H1 (cell line): ENCODE data around the gene PBOV1. TPM values are rescaled to one million over a fixed set of nuclear protein-coding genes. Genes with fewer than 3 reads are reported as not detected.

ENCODE experiments used
- CTCF ChIA-PET: fragments of 300-600 bp; sonication (Branson Sonifier 250); formaldehyde crosslinking; loops from one replicate; lab custom pipeline; 2021; ENCODE audit not compliant: partially characterized antibody; lab: Charles Lee
- POLR2A ChIA-PET: fragments of 300-600 bp; sonication (Branson Sonifier 250); formaldehyde crosslinking; loops from one replicate; lab custom pipeline; 2021; ENCODE audit warnings: inconsistent platforms; ENCODE audit not compliant: partially characterized antibody; lab: Charles Lee
- DNase-seq, 2 experiments: peaks; one replicate each; pipeline versions ENCODE4 v3.0.0 to v3.0.0-alpha.2; 2010 to 2022; ENCODE audit warnings: low spot score in 2 of 2, low read depth in 1 of 2, mixed read lengths in 1 of 2
- FAIRE-seq: peaks from 2 replicates; lab custom pipeline; 2011; peaks lifted over from hg19 to GRCh38; lab: Jason Lieb, UNC
- H2AFZ ChIP-seq: 2 replicates; pipeline ENCODE4 v1.8.1; 2012; ENCODE audit warnings: low read length, inconsistent platforms
- H2AK5ac ChIP-seq: 2 replicates; pipeline ENCODE4 v1.6.1; 2013; ENCODE audit warnings: low read depth, low read length
- H2BK120ac ChIP-seq: replicated peaks from 2 replicates; pipeline ENCODE3; 2013; ENCODE audit warnings: low read depth, low read length, inconsistent platforms
- H2BK12ac ChIP-seq: 2 replicates; pipeline ENCODE4 v1.6.1; 2013; ENCODE audit warnings: low read depth, low read length
- H2BK15ac ChIP-seq: 2 replicates; pipeline ENCODE4 v1.6.1; 2013; ENCODE audit warnings: low read length
- H2BK20ac ChIP-seq: 2 replicates; pipeline ENCODE4 v1.6.1; 2013; ENCODE audit warnings: low read length
- H2BK5ac ChIP-seq: 2 replicates; pipeline ENCODE4 v1.6.1; 2013; ENCODE audit warnings: low read depth, low read length
- H3K14ac ChIP-seq: 2 replicates; pipeline ENCODE4 v1.6.1; 2013; ENCODE audit warnings: inconsistent platforms; ENCODE audit not compliant: insufficient read length
- H3K18ac ChIP-seq: 2 replicates; pipeline ENCODE4 v1.6.1; 2013; ENCODE audit warnings: low read length; ENCODE audit errors: extremely low read depth
- H3K23ac ChIP-seq: 2 replicates; pipeline ENCODE4 v1.6.1; 2013; ENCODE audit warnings: inconsistent platforms; ENCODE audit not compliant: insufficient read length
- H3K23me2 ChIP-seq: 2 replicates; pipeline ENCODE4 v1.6.1; 2013; ENCODE audit warnings: low read depth, low read length
- H3K27ac ChIP-seq: 2 replicates; pipeline ENCODE4 v1.6.1; 2011; ENCODE audit warnings: low read depth, low read length, inconsistent platforms
- H3K27me3 ChIP-seq, 4 experiments: replicated peaks in 1 of 4; 1 replicate in 1 of 4; 2 replicates in 3 of 4; pipeline versions ENCODE4 v1.6.1 to v1.8.1; 2011 to 2013; ENCODE audit warnings: low read length in 3 of 4, mild to moderate bottlenecking in 3 of 4, inconsistent platforms in 2 of 4, mixed read lengths in 2 of 4, moderate library complexity in 1 of 4; ENCODE audit not compliant: control insufficient read depth in 3 of 4, insufficient read depth in 3 of 4; ENCODE audit errors: extremely low read depth in 1 of 4
- H3K36me3 ChIP-seq, 4 experiments: 2 replicates each; pipeline versions ENCODE4 v1.6.1 to v1.8.1; 2011 to 2013; ENCODE audit warnings: mild to moderate bottlenecking in 4 of 4, low read length in 3 of 4, moderate library complexity in 2 of 4, control low read depth in 1 of 4, inconsistent platforms in 1 of 4; ENCODE audit not compliant: insufficient read depth in 4 of 4, control insufficient read depth in 2 of 4
- H3K4ac ChIP-seq: replicated peaks from 2 replicates; pipeline ENCODE3; 2013; ENCODE audit warnings: low read length, low read depth, mixed read lengths, inconsistent platforms; ENCODE audit not compliant: insufficient read length
- H3K4me1 ChIP-seq, 4 experiments: replicated peaks in 1 of 4; 1 replicate in 1 of 4; 2 replicates in 3 of 4; pipeline versions ENCODE4 v1.6.1 to v1.8.1; 2011 to 2013; ENCODE audit warnings: low read length in 3 of 4, inconsistent platforms in 2 of 4, mixed read lengths in 1 of 4; ENCODE audit not compliant: insufficient read depth in 4 of 4, control insufficient read depth in 3 of 4
- H3K4me2 ChIP-seq, 2 experiments: 2 replicates each; pipeline versions ENCODE4 v1.6.1 to v1.8.1; 2011 to 2013; ENCODE audit warnings: low read depth in 2 of 2, low read length in 2 of 2, control low read depth in 1 of 2, inconsistent platforms in 1 of 2, mild to moderate bottlenecking in 1 of 2; ENCODE audit not compliant: insufficient read depth in 1 of 2
- H3K4me3 ChIP-seq, 4 experiments: fragments of 200-600, 300-600 bp in 1 of 4; sonication (generic), shearing (Covaris generic), sonication (Bioruptor Twin) in 1 of 4; 2 replicates each; pipeline versions ENCODE4 v1.5.1 to v1.8.1; 2011 to 2016; ENCODE audit warnings: low read length in 4 of 4, low read depth in 3 of 4, control low read depth in 2 of 4, inconsistent platforms in 2 of 4, mild to moderate bottlenecking in 2 of 4, mixed read lengths in 1 of 4, moderate library complexity in 1 of 4; ENCODE audit not compliant: insufficient read depth in 2 of 4; ENCODE audit errors: extremely low read depth in 1 of 4
- H3K56ac ChIP-seq: replicated peaks from 2 replicates; pipeline ENCODE3; 2013; ENCODE audit warnings: low read depth, mild to moderate bottlenecking, mixed read lengths, low read length, inconsistent platforms; ENCODE audit not compliant: insufficient read length
- H3K79me1 ChIP-seq: 2 replicates; pipeline ENCODE4 v1.6.1; 2013; ENCODE audit warnings: low read depth, low read length, control low read depth
- H3K79me2 ChIP-seq, 2 experiments: 2 replicates each; pipeline versions ENCODE4 v1.6.1 to v1.8.1; 2012 to 2013; ENCODE audit warnings: low read length in 2 of 2, mild to moderate bottlenecking in 2 of 2, inconsistent platforms in 1 of 2; ENCODE audit not compliant: insufficient read depth in 2 of 2, control insufficient read depth in 1 of 2
- H3K9ac ChIP-seq, 4 experiments: replicated peaks in 1 of 4; 1 replicate in 1 of 4; 2 replicates in 3 of 4; pipeline versions ENCODE4 v1.6.1 to v1.8.1; 2011 to 2013; ENCODE audit warnings: low read depth in 3 of 4, low read length in 3 of 4, control low read depth in 2 of 4, mild to moderate bottlenecking in 2 of 4, moderate library complexity in 2 of 4, inconsistent platforms in 1 of 4; ENCODE audit errors: extremely low read depth in 1 of 4
- H3K9me3 ChIP-seq, 2 experiments: 2 replicates each; pipeline versions ENCODE4 v1.6.1 to v1.8.1; 2012 to 2013; ENCODE audit warnings: mild to moderate bottlenecking in 2 of 2, moderate library complexity in 2 of 2, control low read depth in 1 of 2, inconsistent platforms in 1 of 2, low read depth in 1 of 2, low read length in 1 of 2, mixed read lengths in 1 of 2; ENCODE audit not compliant: insufficient read depth in 2 of 2
- H4K20me1 ChIP-seq, 2 experiments: replicated peaks in 1 of 2; 2 replicates each; pipeline versions ENCODE3 to v1.8.1; 2011 to 2013; ENCODE audit warnings: inconsistent platforms in 2 of 2, low read length in 2 of 2, mild to moderate bottlenecking in 1 of 2; ENCODE audit not compliant: insufficient read depth in 2 of 2, control insufficient read depth in 1 of 2
- H4K5ac ChIP-seq: 2 replicates; pipeline ENCODE4 v1.6.1; 2013; ENCODE audit warnings: low read length, low read depth, mixed read lengths, inconsistent platforms; ENCODE audit not compliant: insufficient read length
- H4K8ac ChIP-seq: 2 replicates; pipeline ENCODE4 v1.8.0; 2013; ENCODE audit warnings: mild to moderate bottlenecking, moderate library complexity, low read length, inconsistent platforms; ENCODE audit not compliant: insufficient read depth; ENCODE audit errors: extremely low read depth
- H4K91ac ChIP-seq: replicated peaks from 2 replicates; pipeline ENCODE3; 2013; ENCODE audit warnings: low read length, mixed read lengths, inconsistent platforms; ENCODE audit not compliant: insufficient read length
- ASH2L ChIP-seq: fragments of 200-600, 300-600 bp; sonication (generic); IDR thresholded peaks from one replicate; pipeline ENCODE4 v1.7.1; 2017; ENCODE audit warnings: low read length
- BACH1 ChIP-seq: IDR thresholded peaks from 2 replicates; pipeline ENCODE4 v1.6.1; 2012; ENCODE audit warnings: low read length, improper control_type of control experiment
- EGR1 ChIP-seq: IDR thresholded peaks from 2 replicates; pipeline ENCODE4 v1.6.1; 2011; ENCODE audit warnings: low read depth, low read length, borderline replicate concordance
- KDM1A ChIP-seq: fragments of 200-600, 300-600 bp; sonication (generic); IDR thresholded peaks from 2 replicates; pipeline ENCODE4 v1.7.1; 2016; ENCODE audit warnings: mild to moderate bottlenecking, low read length, borderline replicate concordance
- RAD21 ChIP-seq, 2 experiments: IDR thresholded peaks in 1 of 2; conservative IDR thresholded peaks in 1 of 2; 2 replicates each; pipeline ENCODE4 v1.6.1; 2011; ENCODE audit warnings: low read depth in 2 of 2, low read length in 2 of 2, improper control_type of control experiment in 1 of 2, inconsistent platforms in 1 of 2, mild to moderate bottlenecking in 1 of 2, moderate library complexity in 1 of 2
- RFX5 ChIP-seq: IDR thresholded peaks from 2 replicates; pipeline ENCODE4 v1.6.1; 2011; ENCODE audit warnings: low read depth, low read length, improper control_type of control experiment, borderline replicate concordance
- SP2 ChIP-seq: IDR thresholded peaks from 2 replicates; pipeline ENCODE4 v1.6.1; 2012; ENCODE audit warnings: mild to moderate bottlenecking, low read length, inconsistent platforms
- YY1 ChIP-seq: IDR thresholded peaks from 2 replicates; pipeline ENCODE4 v1.6.1; 2011; ENCODE audit warnings: low read depth, mild to moderate bottlenecking, low read length
- WGBS, 2 experiments: shearing (Covaris generic) in 1 of 2; methylation state at CpG; one replicate each; pipeline versions ENCODE4 v1.1.6 to v1.1.7; 2013 to 2015; ENCODE audit warnings: low lambda C conversion rate in 2 of 2, mixed read lengths in 2 of 2, inconsistent platforms in 1 of 2, low coverage in 1 of 2, missing lambda C conversion rate in 1 of 2; ENCODE audit not compliant: insufficient replicate concordance in 2 of 2, insufficient coverage in 1 of 2, insufficient read length in 1 of 2; ENCODE audit errors: extremely low coverage in 1 of 2, missing lambda C conversion rate in 1 of 2; 5-methylcytosine and 5-hydroxymethylcytosine counted together
- polyA plus RNA-seq, 7 experiments: library from polyadenylated mRNA; depleted of rRNA in 3 of 7; stranded (reverse) in 5 of 7; unstranded in 2 of 7; fragments of >200 nt in 5 of 7; fragments of 200-250 nt in 2 of 7; gene quantifications; 1 replicate in 5 of 7; 2 replicates in 1 of 7; 4 replicates in 1 of 7; pipeline versions ENCODE4 v1.2.1 to v1.2.3, GENCODE V29; 2011 to 2013; ENCODE audit warnings: missing spikeins in 2 of 7, mixed read lengths in 2 of 7
- total RNA-seq: library from RNA; stranded (reverse); fragmentation: NEBNext Ultra II Directional; extraction: Animal tissue kit (Norgen Biotek cat#: 25700); gene quantifications from 2 replicates; pipeline ENCODE4 v1.2.1, GENCODE V29; 2021
- TF ChIP-seq, protein P1 (sequence below): IDR thresholded peaks from 2 replicates; pipeline ENCODE4 v1.6.1; 2011; ENCODE audit warnings: low read depth, mild to moderate bottlenecking, low read length; ENCODE audit not compliant: insufficient read depth

The PBOV1 gene
- total and polyA plus RNA-seq, 2 of the 8 experiments (the other 6 are each of a cell fraction or from before 2014, with no cell fraction given) = not detected

DNA sequence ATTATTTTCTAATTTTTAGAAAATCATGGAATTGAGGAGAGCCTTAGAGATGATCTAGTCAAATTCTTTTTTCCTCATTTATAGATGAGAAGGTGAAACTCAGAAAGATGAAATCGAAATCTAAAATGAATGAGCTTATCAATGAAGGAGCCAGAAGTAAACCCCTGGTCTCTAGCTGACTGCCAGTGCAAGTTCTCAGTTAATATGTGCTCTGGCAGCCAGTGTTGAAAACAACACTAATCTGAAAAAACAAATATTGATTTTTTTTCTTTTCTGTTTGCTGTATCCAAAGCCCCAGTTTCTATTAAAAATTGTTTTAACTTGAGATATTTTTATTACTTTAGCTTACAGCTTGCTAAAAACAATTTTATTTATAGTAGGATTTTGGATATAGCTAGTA, 21.5 kb upstream of the PBOV1 start:
- WGBS, 2 experiments = 97% methylated on average over 1 of the region's 1 CpG; no CpG with 5 or more reads in 1 of the 2 experiments
- H2BK20ac ChIP-seq = no peak overlapping the region
- no peak overlapping the region for H4K91ac ChIP-seq
- H3K4ac ChIP-seq = no peak overlapping the region
- H2BK120ac ChIP-seq = no peak overlapping the region
- no peak overlapping the region for H3K27ac ChIP-seq
- H4K8ac ChIP-seq = no peak overlapping the region
- H3K79me1 ChIP-seq = no peaks in the 10 kb centered on the region
- no peak overlapping the region for H2AK5ac ChIP-seq
- TF ChIP-seq, protein P1, sequence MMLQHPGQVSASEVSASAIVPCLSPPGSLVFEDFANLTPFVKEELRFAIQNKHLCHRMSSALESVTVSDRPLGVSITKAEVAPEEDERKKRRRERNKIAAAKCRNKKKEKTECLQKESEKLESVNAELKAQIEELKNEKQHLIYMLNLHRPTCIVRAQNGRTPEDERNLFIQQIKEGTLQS = no peak
- TF ChIP-seq ASH2L = no peak
- no peak for TF ChIP-seq KDM1A
- TF ChIP-seq EGR1 = no peak
- TF ChIP-seq RAD21 (IDR thresholded peaks at IDR 0.05 in 1 of 2, conservative IDR thresholded peaks at IDR 0.05 in 1 of 2; ENCODE audit: low read depth in 2 of 2, low read length in 2 of 2) = no peak
- no peak for TF ChIP-seq YY1
- TF ChIP-seq RFX5 = no peak
- TF ChIP-seq BACH1 = no peak
- TF ChIP-seq SP2 = no peak
- H3K36me3 ChIP-seq = 0 out of 8 replicates have a peak, but pooled peaks cover 0 to 3% (median 0%) of the 10 kb centered on the region in 4 experiments
- no peaks in the 10 kb centered on the region for H3K27me3 ChIP-seq
- ChIA-PET POLR2A (no interaction called here), CTCF (interaction anchor here (0.5 to 1.4 kb wide), 4 partner anchors 13 to 308 kb away, joined by 3 to 5 read pairs (median 4); no protein-coding TSS in a partner anchor)
- no peaks in the 10 kb centered on the region for H3K79me2 ChIP-seq
- no peak overlapping the region for H3K23ac ChIP-seq
- no peak overlapping the region for H2BK15ac ChIP-seq
- no peak overlapping the region for H3K14ac ChIP-seq
- no peak overlapping the region for H4K5ac ChIP-seq
- H4K20me1 ChIP-seq = no peaks in the 10 kb centered on the region
- H3K56ac ChIP-seq = no peak overlapping the region
- H2AFZ ChIP-seq = no peak overlapping the region
- H2BK5ac ChIP-seq = no peak overlapping the region
- no peak for DNase-seq
- no peaks in the 10 kb centered on the region for H3K23me2 ChIP-seq
- H3K9me3 ChIP-seq = no peaks in the 10 kb centered on the region
- H3K9ac ChIP-seq = no peak overlapping the region
- no peak for FAIRE-seq
- H2BK12ac ChIP-seq = no peak overlapping the region
- H3K18ac ChIP-seq = no peak overlapping the region
- no peak overlapping the region for H3K4me2 ChIP-seq
- no peak overlapping the region for H3K4me3 ChIP-seq
- no peaks in the 10 kb centered on the region for H3K4me1 ChIP-seq
